Measurements from ENCODE around the gene GNG7.

GRCh38 chr19:2607712-2608601 lies 94.5 kb downstream of the GNG7 start:
- TF ChIP-seq, protein P1, sequence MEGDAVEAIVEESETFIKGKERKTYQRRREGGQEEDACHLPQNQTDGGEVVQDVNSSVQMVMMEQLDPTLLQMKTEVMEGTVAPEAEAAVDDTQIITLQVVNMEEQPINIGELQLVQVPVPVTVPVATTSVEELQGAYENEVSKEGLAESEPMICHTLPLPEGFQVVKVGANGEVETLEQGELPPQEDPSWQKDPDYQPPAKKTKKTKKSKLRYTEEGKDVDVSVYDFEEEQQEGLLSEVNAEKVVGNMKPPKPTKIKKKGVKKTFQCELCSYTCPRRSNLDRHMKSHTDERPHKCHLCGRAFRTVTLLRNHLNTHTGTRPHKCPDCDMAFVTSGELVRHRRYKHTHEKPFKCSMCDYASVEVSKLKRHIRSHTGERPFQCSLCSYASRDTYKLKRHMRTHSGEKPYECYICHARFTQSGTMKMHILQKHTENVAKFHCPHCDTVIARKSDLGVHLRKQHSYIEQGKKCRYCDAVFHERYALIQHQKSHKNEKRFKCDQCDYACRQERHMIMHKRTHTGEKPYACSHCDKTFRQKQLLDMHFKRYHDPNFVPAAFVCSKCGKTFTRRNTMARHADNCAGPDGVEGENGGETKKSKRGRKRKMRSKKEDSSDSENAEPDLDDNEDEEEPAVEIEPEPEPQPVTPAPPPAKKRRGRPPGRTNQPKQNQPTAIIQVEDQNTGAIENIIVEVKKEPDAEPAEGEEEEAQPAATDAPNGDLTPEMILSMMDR (IDR thresholded peaks at IDR 0.05; ENCODE audit: insufficient read depth, low read depth, low read length): no peak
- no peak for TF ChIP-seq EZH2 (IDR thresholded peaks at IDR 0.05; ENCODE audit: insufficient read depth, low read length)

Measured in astrocyte (in vitro differentiated cells and primary cell).